GM18498 (cell line): ENCODE data around the gene TMEM87A.
A peak's percentile ranks its signal among the peaks of the same experiment; 100 is the strongest.
"Not testable (repeated sequence)": the region's sequence is repeated elsewhere in the genome, so short reads cannot be mapped to it uniquely, and the experiment has no call there.

ENCODE experiments used
- ATAC-seq: cut with Tn5 transposase; IDR thresholded peaks from one replicate; pipeline ENCODE4 v1.9.1; 2021; ENCODE audit warnings: mild to moderate bottlenecking, moderate library complexity; ENCODE audit not compliant: unreplicated experiment

Gene TMEM87A, protein sequence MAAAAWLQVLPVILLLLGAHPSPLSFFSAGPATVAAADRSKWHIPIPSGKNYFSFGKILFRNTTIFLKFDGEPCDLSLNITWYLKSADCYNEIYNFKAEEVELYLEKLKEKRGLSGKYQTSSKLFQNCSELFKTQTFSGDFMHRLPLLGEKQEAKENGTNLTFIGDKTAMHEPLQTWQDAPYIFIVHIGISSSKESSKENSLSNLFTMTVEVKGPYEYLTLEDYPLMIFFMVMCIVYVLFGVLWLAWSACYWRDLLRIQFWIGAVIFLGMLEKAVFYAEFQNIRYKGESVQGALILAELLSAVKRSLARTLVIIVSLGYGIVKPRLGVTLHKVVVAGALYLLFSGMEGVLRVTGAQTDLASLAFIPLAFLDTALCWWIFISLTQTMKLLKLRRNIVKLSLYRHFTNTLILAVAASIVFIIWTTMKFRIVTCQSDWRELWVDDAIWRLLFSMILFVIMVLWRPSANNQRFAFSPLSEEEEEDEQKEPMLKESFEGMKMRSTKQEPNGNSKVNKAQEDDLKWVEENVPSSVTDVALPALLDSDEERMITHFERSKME

DNA sequence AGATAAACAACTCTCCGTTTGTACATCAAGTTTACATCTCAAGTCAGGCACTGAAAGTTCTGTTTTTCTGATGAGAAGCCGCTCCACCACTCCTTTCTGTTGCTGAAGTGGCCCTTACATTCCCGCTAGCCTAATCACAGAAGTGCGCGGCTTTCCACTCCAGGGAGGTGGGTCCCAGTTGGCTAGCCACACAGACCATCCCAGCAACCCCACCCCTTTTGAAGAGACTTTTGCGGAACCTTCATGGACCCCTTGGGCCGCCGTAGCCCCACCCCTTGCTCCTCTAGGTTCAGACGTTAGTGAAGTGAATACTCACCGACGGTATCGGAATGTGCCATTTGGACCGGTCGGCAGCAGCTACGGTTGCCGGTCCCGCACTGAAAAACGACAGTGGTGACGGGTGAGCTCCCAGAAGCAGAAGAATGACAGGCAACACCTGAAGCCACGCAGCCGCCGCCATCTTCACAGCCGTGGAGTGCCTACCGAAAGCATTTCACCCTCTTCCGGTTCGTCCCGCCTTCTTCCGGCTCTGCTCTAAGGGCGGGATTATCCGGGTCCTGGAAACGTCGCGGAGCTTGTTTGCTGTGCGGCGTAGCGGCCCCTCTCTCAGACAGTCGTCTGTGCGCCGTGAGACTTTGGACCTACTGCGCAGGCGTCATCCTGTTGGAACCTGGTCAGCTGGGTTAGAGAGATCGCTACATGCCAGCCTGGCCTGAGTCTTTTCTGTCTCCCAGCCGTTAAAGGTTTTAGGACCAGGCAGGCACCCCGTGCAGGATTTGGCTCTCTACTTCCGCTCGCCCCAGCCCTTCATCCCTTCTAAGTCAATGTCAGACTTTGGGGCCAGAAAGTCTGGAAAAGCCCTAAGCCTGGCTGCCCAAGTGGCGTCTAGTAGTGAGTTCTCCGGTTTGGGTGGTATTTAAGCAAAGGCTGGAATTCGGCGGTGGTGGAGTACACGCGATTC is at the start of gene TMEM87A, which contains the start of gene GANC:
Gene TMEM87A, minus strand, starts transcription at position 495 of the 961 bp plus-strand sequence. Its CDS starts 35 bp downstream, at position 460.
Gene GANC, plus strand, starts transcription at position 263 of the 961 bp plus-strand sequence. CDS start 1,281 bp downstream, outside the sequence.
- peak; percentile 93 for ATAC-seq

DNA sequence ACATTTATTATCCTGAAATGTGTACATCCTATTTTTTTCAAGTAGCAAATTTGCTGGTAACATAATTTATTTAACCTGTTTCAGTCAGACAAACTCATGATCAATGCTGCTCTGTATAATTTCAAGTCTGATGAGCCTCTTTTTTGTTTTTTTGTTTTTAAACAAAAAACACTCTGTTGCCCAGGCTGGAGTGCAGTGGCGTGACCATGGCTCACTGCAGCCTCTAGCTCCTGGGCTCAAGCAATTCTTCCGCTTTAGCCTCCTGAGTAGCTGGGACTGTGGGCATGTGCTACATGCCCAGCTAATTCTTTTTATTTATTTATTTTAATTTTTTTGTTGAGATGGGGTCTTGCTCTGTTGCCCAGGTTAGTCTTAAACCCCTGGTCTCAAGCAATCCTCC is 46.0 kb upstream of the TMEM87A start:
- ATAC-seq: no peak

DNA sequence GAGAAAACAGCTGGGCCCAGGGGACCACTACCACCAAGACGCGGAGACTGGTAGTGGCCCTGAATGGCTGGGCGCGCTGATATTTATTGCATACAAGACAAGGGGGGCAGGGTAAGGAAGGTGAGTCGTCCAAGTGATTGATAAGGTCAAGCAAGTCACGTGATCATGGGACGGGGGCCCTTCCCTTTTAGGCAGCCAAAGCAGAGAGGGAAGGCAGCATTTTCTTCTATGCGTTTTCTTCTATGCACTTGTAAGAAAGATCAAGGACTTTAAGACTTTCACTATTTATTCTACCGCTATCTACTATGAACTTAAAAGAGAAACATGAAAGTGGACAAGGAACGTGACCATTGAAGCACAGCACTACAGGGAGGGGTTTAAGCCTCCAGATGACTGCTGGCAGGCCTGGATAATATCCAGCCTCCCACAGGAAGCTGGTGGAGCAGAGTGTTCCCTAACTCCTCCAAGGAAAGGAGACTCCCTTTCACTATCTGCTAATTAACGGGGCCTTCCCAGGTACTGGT is 43.1 kb upstream of the TMEM87A start:
- ATAC-seq: not testable (repeated sequence)

DNA sequence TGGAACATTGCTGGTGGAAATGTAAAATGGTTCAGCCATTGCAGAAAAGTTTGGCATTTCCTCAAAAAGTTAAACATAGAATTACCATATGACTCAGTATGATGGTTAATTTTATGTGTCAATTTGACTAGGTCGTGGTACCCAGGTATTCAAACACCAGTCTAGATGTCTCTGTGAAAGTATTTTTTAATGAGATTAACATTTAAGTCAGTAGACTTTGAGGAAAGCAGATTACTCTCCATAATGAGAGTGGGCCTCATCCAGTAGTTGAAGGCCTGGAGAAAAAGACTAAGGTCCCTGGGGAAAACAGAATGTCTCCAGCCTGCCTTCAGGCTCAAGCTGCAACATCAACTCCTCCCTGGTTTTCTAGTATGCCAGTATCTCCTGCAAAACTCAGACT is 42.3 kb upstream of the TMEM87A start:
- no peak for ATAC-seq

DNA sequence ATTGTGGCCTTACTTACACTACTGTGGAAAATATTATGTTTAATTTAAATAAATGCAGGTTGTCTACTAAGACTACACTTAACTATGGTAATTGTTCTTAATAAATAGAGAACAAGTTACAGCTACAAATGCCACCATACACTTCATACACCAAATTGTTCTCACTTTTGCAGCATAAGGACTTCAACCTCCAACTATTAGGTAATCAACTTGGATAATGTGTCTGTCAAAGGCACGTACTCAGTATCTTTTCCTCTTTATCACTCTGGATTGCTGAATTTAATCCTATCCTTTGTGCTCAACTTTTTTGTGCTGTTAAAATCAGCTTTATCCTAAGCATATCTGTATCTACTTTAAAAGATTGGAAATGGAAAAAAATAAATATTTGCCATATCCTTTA is 41.6 kb upstream of the TMEM87A start:
- no peak for ATAC-seq

DNA sequence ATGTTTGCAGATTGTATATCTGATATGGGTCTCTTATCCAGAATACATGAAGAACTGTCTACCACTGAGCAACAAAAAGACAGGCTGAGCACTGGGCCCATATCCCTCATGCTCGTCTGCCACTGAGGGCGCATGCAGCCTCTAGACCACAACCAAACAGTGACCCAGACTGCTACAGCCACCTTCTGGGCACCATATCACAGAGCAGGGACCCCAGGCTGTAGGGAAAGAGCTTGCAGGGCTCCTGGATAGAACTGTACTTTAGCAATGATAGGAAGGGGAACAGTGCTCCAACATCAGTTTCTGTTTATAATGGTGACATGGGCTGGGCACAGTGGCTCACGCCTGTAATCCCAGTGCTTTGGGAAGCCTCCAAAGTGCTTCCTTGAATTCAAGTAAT is 40.2 kb upstream of the TMEM87A start:
- ATAC-seq: no peak

DNA sequence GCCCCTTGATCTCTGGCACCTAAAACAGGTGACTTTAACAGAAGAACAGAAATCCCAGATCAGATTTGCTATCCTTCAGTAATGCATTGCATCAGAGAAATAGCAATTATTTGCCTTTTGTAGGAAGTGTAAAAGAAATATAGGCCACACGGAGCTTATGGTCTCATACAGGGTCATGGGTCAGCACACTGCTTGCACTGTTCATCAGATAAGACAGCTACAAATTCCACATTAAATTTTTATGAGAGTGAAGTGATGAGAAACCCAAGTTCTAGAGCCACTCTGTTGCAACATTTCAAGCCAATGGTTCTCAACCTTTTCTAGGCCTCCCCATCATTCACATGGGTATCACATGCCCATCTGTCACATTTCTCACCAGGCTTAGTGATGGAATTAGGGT is 33.4 kb upstream of the TMEM87A start:
- ATAC-seq: no peak

DNA sequence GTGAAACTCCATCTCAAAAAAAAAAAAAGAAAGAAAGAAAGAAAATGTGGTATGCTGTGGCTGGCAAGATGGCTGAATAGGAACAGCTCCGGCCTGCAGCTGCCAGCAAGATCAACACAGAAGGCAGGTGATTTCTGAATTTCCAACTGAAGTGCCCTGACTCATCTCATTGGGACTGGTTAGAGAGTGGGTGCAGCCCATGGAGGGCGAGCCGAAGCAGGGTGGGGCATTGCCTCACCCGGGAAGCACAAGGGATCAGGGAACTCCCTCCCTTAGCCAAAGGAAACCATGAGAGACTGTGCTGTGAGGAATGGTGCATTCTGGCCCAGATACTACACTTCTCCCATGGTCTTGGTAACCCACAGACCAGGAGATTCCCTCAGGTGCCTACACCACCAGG is 27.8 kb upstream of the TMEM87A start:
- ATAC-seq: not testable (repeated sequence)

DNA sequence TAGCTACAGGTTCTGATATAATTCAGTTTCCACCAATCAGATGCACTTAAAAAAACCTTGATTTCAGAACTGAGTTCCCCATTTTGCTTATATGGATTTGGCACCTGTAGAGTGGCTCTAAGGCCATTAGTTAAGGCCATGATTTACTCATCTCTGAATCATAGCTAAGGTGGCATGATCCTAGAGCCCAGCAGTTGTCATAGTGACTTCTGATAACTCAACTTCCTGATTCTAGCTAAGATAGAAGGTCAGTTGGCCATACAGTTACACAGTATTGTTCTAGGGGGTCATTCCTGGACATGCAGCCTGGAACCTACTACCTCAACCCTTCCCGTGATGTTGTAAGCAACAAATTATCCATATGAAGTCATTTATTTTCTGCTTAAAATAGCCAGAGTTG is 15.9 kb upstream of the TMEM87A start:
- no peak for ATAC-seq

DNA sequence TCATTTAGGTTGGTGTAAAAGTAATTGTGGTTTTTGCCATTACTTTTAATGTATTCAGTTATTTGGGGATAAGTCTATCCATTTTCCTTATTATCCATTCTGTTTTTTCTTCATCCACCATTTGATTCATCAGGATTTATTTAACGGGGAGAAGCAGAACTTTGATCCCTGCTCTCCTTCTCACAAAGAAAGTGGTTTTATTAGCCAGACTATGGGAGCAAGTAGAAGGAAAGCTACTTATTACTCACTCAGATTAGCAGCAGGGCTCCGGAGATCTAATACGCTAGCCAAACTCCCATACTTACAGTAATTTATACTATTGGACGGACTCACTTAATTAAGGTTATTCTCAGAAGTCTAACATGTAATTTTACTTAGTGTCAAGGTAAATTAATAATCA is 14.7 kb upstream of the TMEM87A start:
- ATAC-seq: no peak

DNA sequence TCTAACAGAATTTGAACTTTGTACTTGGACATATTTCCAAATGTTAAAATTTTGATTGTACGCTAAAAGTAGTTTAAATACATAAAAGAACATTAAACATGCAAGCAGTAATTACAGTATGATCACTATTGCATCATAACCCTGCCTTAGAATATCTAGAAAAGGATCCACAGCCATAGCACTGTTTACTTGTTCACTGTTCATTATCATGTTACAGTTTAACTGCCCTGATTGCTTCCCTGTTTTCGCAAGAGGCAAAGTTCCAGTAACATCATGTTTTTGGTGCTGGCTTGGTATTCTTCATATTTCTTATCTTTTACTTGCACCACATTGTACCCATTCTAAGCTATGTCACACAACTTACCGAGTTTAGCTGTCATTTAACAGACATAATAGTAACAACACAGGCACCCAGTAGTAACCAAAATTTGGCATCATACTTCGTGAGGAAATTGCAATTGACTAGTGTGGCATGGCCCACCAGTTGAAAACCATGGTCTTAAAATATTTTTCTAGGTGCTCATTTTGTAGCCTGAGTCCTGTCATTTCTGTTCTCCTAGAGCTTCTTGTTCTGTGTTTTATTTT is 13.3 kb upstream of the TMEM87A start:
- no peak for ATAC-seq

DNA sequence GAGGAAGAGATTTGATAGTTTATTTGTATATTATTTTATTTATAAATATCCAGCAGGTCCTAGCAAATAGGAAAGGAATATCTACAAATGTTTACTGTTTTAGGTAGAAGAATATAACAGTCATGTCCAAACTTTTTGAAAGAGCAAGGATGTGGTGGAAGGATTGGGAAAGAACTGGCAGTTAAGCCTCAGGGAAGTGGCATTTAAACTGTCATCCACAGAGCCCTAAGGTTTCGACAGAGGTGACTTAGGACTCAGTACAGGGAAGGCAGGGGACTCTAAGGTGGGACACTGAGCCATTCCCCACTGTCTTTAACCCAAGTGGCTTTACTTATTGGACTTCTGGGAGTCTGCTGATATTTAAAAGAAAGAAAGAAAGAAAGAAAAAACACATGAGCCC is 11.8 kb upstream of the TMEM87A start:
- ATAC-seq: no peak

DNA sequence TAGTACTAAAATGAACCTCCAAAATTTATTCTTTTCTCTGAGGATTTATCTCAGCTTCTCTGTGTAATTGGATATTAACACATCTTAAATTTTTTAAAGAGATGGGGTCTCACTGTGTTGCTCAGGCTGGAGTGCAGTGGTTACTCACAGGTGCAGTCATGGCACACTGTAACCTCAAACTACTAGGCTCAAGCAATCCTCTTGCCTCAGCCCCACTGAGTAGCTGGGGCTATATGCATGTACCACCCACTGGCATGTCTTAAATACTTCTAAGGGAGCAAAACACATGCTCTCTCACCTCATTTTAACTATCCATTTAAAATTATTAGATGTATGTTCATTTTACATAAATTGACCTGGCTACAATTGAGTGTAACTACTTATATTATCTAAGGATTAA is 11.3 kb upstream of the TMEM87A start:
- no peak for ATAC-seq

DNA sequence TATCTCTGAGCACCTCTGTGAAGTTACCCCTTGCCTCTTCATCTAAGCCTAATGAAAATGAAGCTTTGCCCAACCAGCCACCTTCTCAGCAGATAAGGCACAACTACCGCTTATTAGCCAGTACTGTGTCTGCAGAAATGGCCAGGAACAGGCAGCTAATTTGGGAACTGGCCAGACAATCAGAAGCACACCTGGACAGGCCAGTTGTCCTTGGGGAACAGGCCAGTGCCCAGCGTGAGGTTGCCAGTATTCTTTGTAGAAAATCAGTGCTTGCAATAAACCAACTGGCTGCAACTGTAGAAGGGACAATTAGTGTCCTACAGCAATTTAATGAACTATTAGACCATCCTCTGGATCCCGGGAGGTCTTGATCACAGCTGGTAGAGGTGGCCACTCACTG is 10.4 kb upstream of the TMEM87A start:
- ATAC-seq: no peak

DNA sequence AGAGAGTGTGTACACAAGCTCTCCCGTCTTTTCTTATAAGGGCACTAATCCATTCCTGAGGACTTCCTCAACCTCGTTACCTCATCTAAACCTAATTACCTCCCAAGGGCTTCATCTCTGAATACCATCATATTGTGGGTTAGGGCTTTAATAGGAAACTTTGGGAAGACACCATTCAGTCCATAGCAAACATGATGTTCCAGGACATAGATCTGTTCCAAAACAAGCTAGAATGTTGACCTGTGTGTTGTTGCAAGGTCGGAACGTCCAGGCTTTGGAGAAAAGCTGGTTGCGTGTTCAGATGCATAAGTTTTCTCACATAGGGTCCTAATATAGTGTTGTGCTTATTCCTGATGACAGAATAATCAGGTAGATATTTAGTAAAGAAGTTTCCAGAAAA is 9.7 kb upstream of the TMEM87A start:
- no peak for ATAC-seq

DNA sequence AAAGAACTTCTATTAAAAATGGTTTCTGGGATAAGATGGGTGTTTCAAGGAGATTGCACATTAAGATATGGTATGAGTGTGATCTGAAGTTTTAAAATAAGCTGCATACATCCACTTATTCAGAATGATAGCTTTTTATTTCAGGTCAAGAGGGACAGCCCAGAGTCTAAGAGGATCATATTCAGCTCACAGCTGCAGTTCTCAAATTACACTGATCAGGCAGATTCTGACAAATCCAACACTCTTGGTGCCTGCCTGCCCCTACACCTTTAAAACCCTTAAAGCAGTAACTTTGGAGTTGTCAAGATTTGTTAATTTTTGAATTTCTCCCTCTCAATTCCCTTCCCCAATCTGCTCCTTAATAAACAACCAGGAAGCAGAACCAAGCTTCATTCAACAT is 9.1 kb upstream of the TMEM87A start:
- no peak for ATAC-seq

DNA sequence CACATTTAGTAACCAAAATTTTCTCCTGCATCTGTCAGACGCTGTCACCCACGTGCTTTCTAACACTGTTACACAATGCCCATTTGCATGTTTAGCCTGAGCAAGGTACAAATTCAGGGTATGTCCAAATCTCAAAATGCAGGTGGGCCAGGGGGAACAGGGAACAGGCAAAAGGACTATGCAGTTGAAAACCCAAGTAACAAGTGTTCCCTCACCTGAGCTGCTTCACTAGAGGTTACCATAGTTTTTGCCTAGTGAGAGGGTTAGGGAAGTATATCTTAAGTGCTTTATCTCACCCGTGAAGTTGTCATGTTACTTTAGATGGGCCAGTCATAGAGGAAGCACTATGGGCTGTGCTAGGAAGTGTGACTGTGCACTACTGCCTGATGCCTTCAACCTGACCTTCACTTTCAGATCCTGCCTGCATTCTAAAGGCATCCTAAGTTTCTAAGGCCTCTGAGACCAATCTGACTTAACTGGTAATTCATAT is 6.0 kb upstream of the TMEM87A start:
- ATAC-seq: no peak

DNA sequence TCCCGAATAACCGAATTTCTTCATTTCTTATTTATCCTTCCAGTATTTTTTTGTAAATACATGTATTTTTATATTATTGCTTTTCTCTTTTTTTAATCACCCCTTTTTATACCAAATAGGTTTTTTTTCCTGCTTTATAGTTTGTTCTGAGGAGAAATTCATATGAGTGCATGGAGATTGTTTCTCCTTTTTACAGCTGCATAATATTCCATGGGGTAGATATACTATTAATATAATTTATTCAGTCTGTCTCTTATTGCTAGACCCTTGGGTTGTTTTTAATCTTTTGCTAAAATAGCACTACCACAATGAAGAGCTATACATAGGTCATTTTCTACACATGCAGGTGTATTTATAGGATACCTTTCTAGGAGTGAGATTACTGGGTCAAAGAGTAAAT is 3.5 kb upstream of the TMEM87A start:
- ATAC-seq: no peak

DNA sequence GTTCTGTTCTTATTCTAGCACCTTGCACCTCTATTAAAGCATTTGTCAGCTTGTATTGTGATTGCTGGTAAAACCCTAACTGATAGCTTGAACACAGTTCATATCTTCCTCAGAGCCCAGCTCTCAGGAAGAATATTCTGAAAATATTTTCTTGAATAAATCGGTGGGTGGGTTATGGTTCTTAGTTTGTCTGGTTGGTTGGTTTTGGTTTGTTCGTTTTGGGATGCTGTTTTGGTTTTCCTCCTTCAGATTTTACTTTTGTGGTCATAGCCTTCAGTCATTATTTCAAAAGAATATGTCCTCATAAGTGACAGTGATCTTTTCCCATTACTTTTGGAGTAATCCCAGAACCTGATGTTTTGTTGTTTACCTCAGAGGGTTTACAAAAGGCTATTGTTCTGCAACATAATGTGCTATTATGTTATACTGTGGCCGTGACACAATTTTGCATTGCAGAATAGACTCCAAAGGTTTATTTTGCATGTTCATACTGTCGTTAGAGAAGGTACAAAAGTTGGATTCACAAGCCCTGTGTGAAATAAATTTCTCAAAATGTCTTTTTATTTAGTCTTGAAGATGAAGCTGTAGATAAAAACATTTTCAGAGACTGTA is 2.7 kb upstream of the TMEM87A start:
- no peak for ATAC-seq

DNA sequence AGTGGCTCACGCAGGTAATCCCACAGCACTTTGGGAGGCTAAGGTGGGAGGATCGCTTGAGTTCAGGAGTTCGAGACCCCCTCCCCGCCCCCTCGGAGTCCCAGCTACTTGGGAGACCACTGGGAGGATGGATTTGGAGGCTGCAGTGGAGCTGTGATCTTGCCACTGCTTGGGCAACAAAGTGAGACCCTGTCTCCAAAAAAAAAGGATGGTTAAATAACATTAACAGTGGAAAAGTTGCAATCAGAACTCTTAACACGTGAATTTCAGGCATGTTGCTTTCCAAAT is 1.4 kb upstream of the TMEM87A start:
- no peak for ATAC-seq
